ENCODE measurements around the gene WDCP. TPM values are rescaled to one million over a fixed set of nuclear protein-coding genes. Genes with fewer than 3 reads are reported as not detected.
"Not testable (repeated sequence)": the region's sequence is repeated elsewhere in the genome, so short reads cannot be mapped to it uniquely, and the experiment has no call there.

WDCP gene
- total RNA-seq, 2 donors from 2014 or later: 14.9 to 17.7 TPM

- H3K27ac Mint-ChIP-seq; H3K9me3 Mint-ChIP-seq; ATAC-seq (replicated peaks in 1 of 2); H3K4me1 Mint-ChIP-seq (ENCODE audit: low read depth); H3K36me3 Mint-ChIP-seq (ENCODE audit: insufficient read depth in 2 of 2); H3K4me3 Mint-ChIP-seq; DNase-seq: not testable (repeated sequence)
- H3K27me3 Mint-ChIP-seq (ENCODE audit: low read depth): peaks cover 22% of the 10 kb centered on the region
Measured at GRCh38 chr2:24014902-24015301, 32.3 kb downstream of the WDCP start.

- ATAC-seq (replicated peaks in 1 of 2) (no peak), DNase-seq (no peak)
- H3K27ac Mint-ChIP-seq: no peak overlapping the region
- no peaks in the 10 kb centered on the region for H3K36me3 Mint-ChIP-seq (ENCODE audit: insufficient read depth in 2 of 2)
- no peaks in the 10 kb centered on the region for H3K4me1 Mint-ChIP-seq (ENCODE audit: low read depth)
- H3K9me3 Mint-ChIP-seq: no peaks in the 10 kb centered on the region
- peaks cover 36% of the 10 kb centered on the region for H3K27me3 Mint-ChIP-seq (ENCODE audit: low read depth)
- H3K4me3 Mint-ChIP-seq: no peak overlapping the region
Measured at GRCh38 chr2:24012521-24013188, 34.5 kb downstream of the WDCP start.

- peak in 1 of 2 donors; percentile 23 for ATAC-seq (replicated peaks in 1 of 2)
- no peaks in the 10 kb centered on the region for H3K4me1 Mint-ChIP-seq (ENCODE audit: low read depth)
- H3K27me3 Mint-ChIP-seq (ENCODE audit: low read depth): peaks cover 36% of the 10 kb centered on the region
- no peak for DNase-seq
- H3K9me3 Mint-ChIP-seq: no peaks in the 10 kb centered on the region
- no peak overlapping the region for H3K27ac Mint-ChIP-seq
- H3K36me3 Mint-ChIP-seq (ENCODE audit: insufficient read depth in 2 of 2): no peaks in the 10 kb centered on the region
- H3K4me3 Mint-ChIP-seq: no peak overlapping the region
Measured at GRCh38 chr2:24011250-24012104, 35.7 kb downstream of the WDCP start.

- Mint-ChIP-seq H3K9me3 (no peaks in the 10 kb centered on the region), H3K4me1 (ENCODE audit: low read depth) (no peaks in the 10 kb centered on the region), H3K27ac (no peak overlapping the region), H3K27me3 (ENCODE audit: low read depth) (peaks cover 36% of the 10 kb centered on the region), H3K4me3 (peak overlapping the region; percentile 16 to 24), H3K36me3 (ENCODE audit: insufficient read depth in 2 of 2) (no peaks in the 10 kb centered on the region)
- no peak for DNase-seq
- ATAC-seq (replicated peaks in 1 of 2): peak; percentile 9 to 20
Measured at GRCh38 chr2:24010477-24011249, 36.5 kb downstream of the WDCP start.

- Mint-ChIP-seq H3K9me3 (no peaks in the 10 kb centered on the region), H3K27me3 (ENCODE audit: low read depth) (peaks cover 36% of the 10 kb centered on the region)
- ATAC-seq (replicated peaks in 1 of 2): peak; percentile 35 to 41
Measured at GRCh38 chr2:24009680-24010476, 37.3 kb downstream of the WDCP start, which contains the start of gene MFSD2B. Gene MFSD2B (plus strand): TSS chr2:24010085. CDS start chr2:24010097, 12 bp downstream.

GRCh38 chr2:24009367-24009679 lies 37.9 kb downstream of the WDCP start:
- Mint-ChIP-seq H3K4me1 (ENCODE audit: low read depth) (no peaks in the 10 kb centered on the region), H3K36me3 (ENCODE audit: insufficient read depth in 2 of 2) (no peaks in the 10 kb centered on the region), H3K4me3 (peak overlapping the region in 1 of 2 donors; percentile 24), H3K27ac (no peak overlapping the region), H3K27me3 (ENCODE audit: low read depth) (peaks cover 36% of the 10 kb centered on the region), H3K9me3 (no peaks in the 10 kb centered on the region)
- ATAC-seq (replicated peaks in 1 of 2) (no peak), DNase-seq (no peak)

More at GRCh38 chr2:24009680-24010476, 37.3 kb downstream of the WDCP start, which contains the start of gene MFSD2B:
- H3K4me3 Mint-ChIP-seq: peak within 1 kb of the TSS; percentile 16 to 24
- H3K36me3 Mint-ChIP-seq (ENCODE audit: insufficient read depth in 2 of 2): no peaks in the 10 kb centered on the region
- peak; percentile 6 to 11 for DNase-seq
- no peaks in the 10 kb centered on the region for H3K4me1 Mint-ChIP-seq (ENCODE audit: low read depth)
- no peak within 1 kb of the TSS for H3K27ac Mint-ChIP-seq

- H3K36me3 Mint-ChIP-seq (ENCODE audit: insufficient read depth in 2 of 2): no peaks in the 10 kb centered on the region
- no peaks in the 10 kb centered on the region for H3K4me1 Mint-ChIP-seq (ENCODE audit: low read depth)
- no peak overlapping the region for H3K4me3 Mint-ChIP-seq
- no peak overlapping the region for H3K27ac Mint-ChIP-seq
- DNase-seq (no peak), ATAC-seq (replicated peaks in 1 of 2) (no peak)
- no peaks in the 10 kb centered on the region for H3K9me3 Mint-ChIP-seq
- H3K27me3 Mint-ChIP-seq (ENCODE audit: low read depth): peaks cover 36% of the 10 kb centered on the region
Measured at GRCh38 chr2:24008672-24009366, 38.4 kb downstream of the WDCP start.

GRCh38 chr2:24007693-24008092 lies 39.5 kb downstream of the WDCP start:
- no peaks in the 10 kb centered on the region for H3K36me3 Mint-ChIP-seq (ENCODE audit: insufficient read depth in 2 of 2)
- H3K4me3 Mint-ChIP-seq: no peak overlapping the region
- H3K27me3 Mint-ChIP-seq (ENCODE audit: low read depth): peaks cover 35% of the 10 kb centered on the region
- DNase-seq: no peak
- no peaks in the 10 kb centered on the region for H3K4me1 Mint-ChIP-seq (ENCODE audit: low read depth)
- no peak overlapping the region for H3K27ac Mint-ChIP-seq
- ATAC-seq (replicated peaks in 1 of 2): no peak
- no peaks in the 10 kb centered on the region for H3K9me3 Mint-ChIP-seq

- no peaks in the 10 kb centered on the region for H3K36me3 Mint-ChIP-seq (ENCODE audit: insufficient read depth in 2 of 2)
- no peaks in the 10 kb centered on the region for H3K4me1 Mint-ChIP-seq (ENCODE audit: low read depth)
- ATAC-seq (replicated peaks in 1 of 2) (no peak), DNase-seq (no peak)
- no peak overlapping the region for H3K27ac Mint-ChIP-seq
- H3K27me3 Mint-ChIP-seq (ENCODE audit: low read depth): no peaks in the 10 kb centered on the region
- no peak overlapping the region for H3K4me3 Mint-ChIP-seq
- H3K9me3 Mint-ChIP-seq: no peaks in the 10 kb centered on the region
Measured at GRCh38 chr2:23994567-23994966, 52.6 kb downstream of the WDCP start.

GRCh38 chr2:23993736-23994269 lies 53.4 kb downstream of the WDCP start:
- Mint-ChIP-seq H3K27ac (no peak overlapping the region), H3K27me3 (ENCODE audit: low read depth) (no peaks in the 10 kb centered on the region), H3K4me3 (no peak overlapping the region), H3K36me3 (ENCODE audit: insufficient read depth in 2 of 2) (no peaks in the 10 kb centered on the region), H3K9me3 (no peaks in the 10 kb centered on the region), H3K4me1 (ENCODE audit: low read depth) (no peaks in the 10 kb centered on the region)
- DNase-seq (no peak), ATAC-seq (replicated peaks in 1 of 2) (no peak)

GRCh38 chr2:23992931-23993330 lies 54.3 kb downstream of the WDCP start:
- Mint-ChIP-seq H3K9me3 (no peaks in the 10 kb centered on the region), H3K4me1 (ENCODE audit: low read depth) (no peaks in the 10 kb centered on the region), H3K4me3 (no peak overlapping the region), H3K27ac (no peak overlapping the region), H3K36me3 (ENCODE audit: insufficient read depth in 2 of 2) (no peaks in the 10 kb centered on the region), H3K27me3 (ENCODE audit: low read depth) (no peaks in the 10 kb centered on the region)
- no peak for DNase-seq
- no peak for ATAC-seq (replicated peaks in 1 of 2)

- Mint-ChIP-seq H3K9me3 (no peaks in the 10 kb centered on the region), H3K27ac (no peak overlapping the region), H3K4me3 (no peak overlapping the region), H3K27me3 (ENCODE audit: low read depth) (no peaks in the 10 kb centered on the region), H3K36me3 (ENCODE audit: insufficient read depth in 2 of 2) (no peaks in the 10 kb centered on the region), H3K4me1 (ENCODE audit: low read depth) (no peaks in the 10 kb centered on the region)
- peak in 1 of 2 donors; percentile 38 for ATAC-seq (replicated peaks in 1 of 2)
- DNase-seq: no peak
Measured at GRCh38 chr2:23988371-23988770, 58.8 kb downstream of the WDCP start.
